HEK293 (cell line): Measurements from ENCODE around the gene GPR132.

Experiments used
- CTCF ChIA-PET: fragments of 350-600 bp; formaldehyde crosslinking; extraction: SDS; loops from one replicate; lab custom pipeline; 2021; ENCODE audit warnings: antibody characterized with exemption; lab: Yijun Ruan, JAX
- POLR2A ChIA-PET: fragments of 300-600 bp; formaldehyde crosslinking; extraction: SDS; loops from one replicate; lab custom pipeline; 2020; ENCODE audit warnings: antibody characterized with exemption, inconsistent platforms; lab: Yijun Ruan, JAX
- H3K27ac ChIP-seq: fragments of 200-500 bp; sonication (Bioruptor generic); 2 replicates; pipeline ENCODE4 v1.5.1; 2014; ENCODE audit warnings: low read depth, low read length, control low read depth, inconsistent platforms; ENCODE audit errors: extremely low read depth
- H3K36me3 ChIP-seq, 2 experiments: fragments of 200-500 bp in 1 of 2; sonication (Bioruptor generic) in 1 of 2; 1 replicate in 1 of 2; 2 replicates in 1 of 2; pipeline ENCODE4 v1.5.1; 2014 to 2017; ENCODE audit warnings: inconsistent platforms in 2 of 2, low read length in 2 of 2; ENCODE audit not compliant: control insufficient read depth in 2 of 2, insufficient read depth in 1 of 2
- H3K4me1 ChIP-seq: fragments of 200-500 bp; sonication (Bioruptor generic); 2 replicates; pipeline ENCODE4 v1.5.1; 2014; ENCODE audit warnings: mild to moderate bottlenecking, low read length, inconsistent platforms; ENCODE audit not compliant: control insufficient read depth, insufficient read depth
- H3K4me3 ChIP-seq: 2 replicates; pipeline ENCODE4 v1.5.1; 2011; ENCODE audit warnings: low read depth, mild to moderate bottlenecking, control low read depth, low read length, moderate library complexity
- H3K9me3 ChIP-seq: fragments of 200-500 bp; sonication (Bioruptor generic); 2 replicates; pipeline ENCODE4 v1.5.1; 2014; ENCODE audit warnings: low read depth, low read length, inconsistent platforms; ENCODE audit not compliant: control insufficient read depth, insufficient read depth
- AEBP2 ChIP-seq: fragments of 450-650 bp; formaldehyde crosslinking; IDR thresholded peaks from 2 replicates; pipeline ENCODE4 v1.5.1; 2016; ENCODE audit warnings: missing biosample characterization, missing genetic modification characterization, borderline replicate concordance
- CTCF ChIP-seq: fragments of 450-650 bp; formaldehyde crosslinking; IDR thresholded peaks from 2 replicates; pipeline ENCODE4 v1.5.1; 2016; ENCODE audit warnings: missing biosample characterization, missing genetic modification characterization
- GLIS2 ChIP-seq: fragments of 450-650 bp; formaldehyde crosslinking; IDR thresholded peaks from 2 replicates; pipeline ENCODE4 v1.5.1; 2016; ENCODE audit warnings: missing biosample characterization, missing genetic modification characterization
- KLF10 ChIP-seq: fragments of 450-650 bp; IDR thresholded peaks from 2 replicates; pipeline ENCODE4 v1.5.1; 2018; ENCODE audit warnings: missing biosample characterization, mild to moderate bottlenecking, missing genetic modification characterization
- YY2 ChIP-seq: fragments of 450-650 bp; formaldehyde crosslinking; IDR thresholded peaks from 2 replicates; pipeline ENCODE4 v1.5.1; 2016; ENCODE audit warnings: missing biosample characterization, missing genetic modification characterization
- ZBTB44 ChIP-seq: fragments of 450-650 bp; IDR thresholded peaks from 2 replicates; pipeline ENCODE4 v1.5.1; 2018; ENCODE audit warnings: missing biosample characterization, mild to moderate bottlenecking, missing genetic modification characterization
- ZEB2 ChIP-seq: fragments of 450-650 bp; formaldehyde crosslinking; IDR thresholded peaks from 2 replicates; pipeline ENCODE4 v1.5.1; 2016; ENCODE audit warnings: missing biosample characterization, missing genetic modification characterization
- ZIC2 ChIP-seq: fragments of 450-650 bp; formaldehyde crosslinking; IDR thresholded peaks from 2 replicates; pipeline ENCODE4 v1.5.1; 2016; ENCODE audit warnings: missing biosample characterization, missing genetic modification characterization
- ZNF112 ChIP-seq: fragments of 450-650 bp; formaldehyde crosslinking; IDR thresholded peaks from 2 replicates; pipeline ENCODE4 v1.5.0; 2017; ENCODE audit warnings: missing biosample characterization, missing genetic modification characterization
- ZNF132 ChIP-seq: fragments of 450-650 bp; formaldehyde crosslinking; IDR thresholded peaks from 2 replicates; pipeline ENCODE4 v1.5.1; 2017; ENCODE audit warnings: missing biosample characterization, missing genetic modification characterization, borderline replicate concordance
- ZNF140 ChIP-seq: fragments of 450-650 bp; formaldehyde crosslinking; IDR thresholded peaks from 2 replicates; pipeline ENCODE4 v1.5.1; 2016; ENCODE audit warnings: missing biosample characterization, missing genetic modification characterization
- ZNF510 ChIP-seq: fragments of 450-650 bp; formaldehyde crosslinking; IDR thresholded peaks from 2 replicates; pipeline ENCODE4 v1.5.1; 2018; ENCODE audit warnings: mild to moderate bottlenecking, missing genetic modification characterization, missing biosample characterization; ENCODE audit not compliant: insufficient replicate concordance
- ZNF548 ChIP-seq: fragments of 450-650 bp; formaldehyde crosslinking; IDR thresholded peaks from 2 replicates; pipeline ENCODE4 v1.5.1; 2016; ENCODE audit warnings: missing biosample characterization, missing genetic modification characterization
- ZNF600 ChIP-seq: fragments of 450-650 bp; formaldehyde crosslinking; IDR thresholded peaks from 2 replicates; pipeline ENCODE4 v1.5.1; 2016; ENCODE audit warnings: missing biosample characterization, missing genetic modification characterization

GPR132 gene

GRCh38 chr14:105014631-105015030 is 50.6 kb downstream of the GPR132 start:
- ChIA-PET POLR2A (no interaction called here), CTCF (interaction anchor here (0.6 to 5.7 kb wide), 4 partner anchors 30 to 290 kb away, joined by 3 to 32 read pairs (median 4); no protein-coding TSS in a partner anchor)
- Histone ChIP-seq H3K27ac (no peak overlapping the region), H3K4me3 (no peak overlapping the region), H3K36me3 (peaks cover 18 to 67% of the 10 kb centered on the region in 2 experiments), H3K4me1 (peaks cover 24% of the 10 kb centered on the region), H3K9me3 (no peaks in the 10 kb centered on the region)
- TF ChIP-seq KLF10 (tag by site-specific recombination) (no peak), AEBP2 (no peak), ZEB2 (no peak), YY2 (tag by site-specific recombination) (no peak), ZNF510 (tag by site-specific recombination) (no peak), ZNF132 (tag by site-specific recombination) (no peak), ZIC2 (tag by site-specific recombination) (peak; percentile 44; the same call in 1 of the 2 replicates)

- TF ChIP-seq ZNF140 (tag by site-specific recombination), result no peak
- 0 out of 2 replicates have a peak, but pooled peaks have one; percentile 20 for TF ChIP-seq GLIS2 (tag by site-specific recombination)
- TF ChIP-seq ZNF600 (tag by site-specific recombination), result peak; percentile 70
- Histone ChIP-seq H3K36me3 (peaks cover 23 to 67% of the 10 kb centered on the region in 2 experiments), H3K9me3 (no peaks in the 10 kb centered on the region), H3K4me1 (peaks cover 20% of the 10 kb centered on the region), H3K4me3 (no peak overlapping the region), H3K27ac (no peak overlapping the region)
- ChIA-PET CTCF (interaction anchor here (0.5 to 5.7 kb wide), 7 partner anchors 20 to 393 kb away, joined by 3 to 32 read pairs (median 4); no protein-coding TSS in a partner anchor), POLR2A (no interaction called here)
Observed at GRCh38 chr14:105014032-105014431, 51.2 kb downstream of the GPR132 start.

- ChIA-PET CTCF (interaction anchor here (0.6 to 5.7 kb wide), 4 partner anchors 9 to 32 kb away, joined by 3 to 32 read pairs (median 5); no protein-coding TSS in a partner anchor), POLR2A (interaction anchor here (0.6 kb wide), 2 partner anchors 37 to 73 kb away, joined by 5 read pairs; no protein-coding TSS in a partner anchor)
- Histone ChIP-seq H3K27ac (no peak overlapping the region), H3K36me3 (peaks cover 21 to 66% of the 10 kb centered on the region in 2 experiments), H3K9me3 (no peaks in the 10 kb centered on the region), H3K4me1 (peaks cover 16% of the 10 kb centered on the region), H3K4me3 (no peak overlapping the region)
- no peak for TF ChIP-seq ZNF548
- peak; percentile 35; the same call in 1 of the 2 replicates for TF ChIP-seq ZBTB44
- TF ChIP-seq ZNF112 (tag by site-specific recombination), result no peak
- 0 out of 2 replicates have a peak, but pooled peaks have one; percentile 13 for TF ChIP-seq CTCF
Observed at GRCh38 chr14:105013150-105013785, 52.0 kb downstream of the GPR132 start.
